Heart left ventricle (tissue), 13 donors: ENCODE measurements around the gene CADM2.

Experiments used
- POLR2A ChIP-seq, 2 donors: fragments of 450-650 bp; IDR thresholded peaks; one replicate each; pipeline ENCODE4 v1.6.1; 2017; ENCODE audit warnings: antibody characterized with exemption in 2 of 2, mild to moderate bottlenecking in 2 of 2, moderate library complexity in 2 of 2
- TF ChIP-seq, protein P1 (sequence below), 12 donors: fragments of 200-600 bp; sonication (generic) in 4 of 12; IDR thresholded peaks; one replicate each; pipeline versions ENCODE4 v1.5.0 to v1.8.0; 2018 to 2022; ENCODE audit warnings: antibody characterized with exemption in 12 of 12, mild to moderate bottlenecking in 5 of 12
- donor health status: ischemic (EF 13 %, LVEDD 7.1; RV severe dilation, severe dysfunction).
- donor health status: DM: no; HTN: yes; CAD: no.
- donor health status: DM: no; HTN: no; CAD: no.
- donor health status: ischemic (EF 25% LVEDD 6.9; RV normal size, moderate dysfunction).
- donor health status: ischemic (EF 25% LVEDD 5.7; RV mildly dilated, moderate dysfunction).
- donor health status: ischemic (EF 35%, LVEDD 5.7; RV mildly dilated, moderate dysfunction).
- donor health status: nonischemic (EF 11% LVEDD 7.7; RV severe dilation, severe dysfunction).
- donor health status: DM: yes; HTN: yes; CAD: no.
- donor health status: PGD.
- donor health status: ischemic (EF 29% LVEDD 5.4; RV normal size, mild dysfunction).
- donor health status: nonischemic (EF 23%, LVEDD 6.1; RV moderate dilation, normal function).

- TF ChIP-seq, protein P1, sequence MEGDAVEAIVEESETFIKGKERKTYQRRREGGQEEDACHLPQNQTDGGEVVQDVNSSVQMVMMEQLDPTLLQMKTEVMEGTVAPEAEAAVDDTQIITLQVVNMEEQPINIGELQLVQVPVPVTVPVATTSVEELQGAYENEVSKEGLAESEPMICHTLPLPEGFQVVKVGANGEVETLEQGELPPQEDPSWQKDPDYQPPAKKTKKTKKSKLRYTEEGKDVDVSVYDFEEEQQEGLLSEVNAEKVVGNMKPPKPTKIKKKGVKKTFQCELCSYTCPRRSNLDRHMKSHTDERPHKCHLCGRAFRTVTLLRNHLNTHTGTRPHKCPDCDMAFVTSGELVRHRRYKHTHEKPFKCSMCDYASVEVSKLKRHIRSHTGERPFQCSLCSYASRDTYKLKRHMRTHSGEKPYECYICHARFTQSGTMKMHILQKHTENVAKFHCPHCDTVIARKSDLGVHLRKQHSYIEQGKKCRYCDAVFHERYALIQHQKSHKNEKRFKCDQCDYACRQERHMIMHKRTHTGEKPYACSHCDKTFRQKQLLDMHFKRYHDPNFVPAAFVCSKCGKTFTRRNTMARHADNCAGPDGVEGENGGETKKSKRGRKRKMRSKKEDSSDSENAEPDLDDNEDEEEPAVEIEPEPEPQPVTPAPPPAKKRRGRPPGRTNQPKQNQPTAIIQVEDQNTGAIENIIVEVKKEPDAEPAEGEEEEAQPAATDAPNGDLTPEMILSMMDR (IDR thresholded peaks at IDR 0.05) = no peak
- TF ChIP-seq POLR2A (IDR thresholded peaks at IDR 0.05) = no peak
Observed at GRCh38 chr3:85208650-85209049, 249.9 kb downstream of the CADM2 start.
